Left renal cortex interstitium (tissue), 4 donors: ENCODE results near the gene KCNQ5. TPM values are rescaled to one million over a fixed set of nuclear protein-coding genes. Genes with fewer than 3 reads are reported as not detected.
"Not testable (repeated sequence)": the region's sequence is repeated elsewhere in the genome, so short reads cannot be mapped to it uniquely, and the experiment has no call there.

Experiments used
- DNase-seq, 4 donors: peaks; one replicate each; pipeline ENCODE4 v3.0.0-alpha.2; 2013; ENCODE audit warnings: low read depth in 4 of 4, low spot score in 2 of 4, missing footprints in 1 of 4
- polyA plus RNA-seq, 4 donors: library from polyadenylated mRNA; unstranded; fragments of 120-200 nt; gene quantifications; one replicate each; pipeline ENCODE4 v1.2.1, GENCODE V29; 2013; ENCODE audit not compliant: insufficient read length in 4 of 4

Gene KCNQ5
- polyA plus RNA-seq, 4 donors, result 0.14 to 0.59 (median 0.25) TPM

DNA sequence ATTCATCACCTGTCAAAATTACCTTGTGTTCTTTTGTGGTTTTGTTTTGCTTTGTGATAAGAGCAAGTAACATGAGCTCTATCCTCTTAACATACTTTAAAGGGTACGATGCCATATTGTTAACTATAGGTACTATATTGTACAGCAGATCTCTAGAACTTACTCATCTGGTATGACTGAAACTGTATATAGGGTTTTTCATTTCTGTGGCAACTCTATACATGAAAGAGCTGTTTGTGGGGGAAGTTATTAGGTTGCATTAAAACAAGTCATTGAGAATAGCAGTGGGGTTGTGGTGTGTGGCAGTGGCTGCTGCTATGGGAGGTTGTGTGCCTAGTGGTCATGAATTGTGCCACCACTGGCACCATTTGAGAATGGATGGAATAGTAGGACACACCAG, 268.4 kb downstream of the KCNQ5 start:
- no peak for DNase-seq

GRCh38 chr6:72890671-72891070, 268.8 kb downstream of the KCNQ5 start:
- no peak for DNase-seq

DNA sequence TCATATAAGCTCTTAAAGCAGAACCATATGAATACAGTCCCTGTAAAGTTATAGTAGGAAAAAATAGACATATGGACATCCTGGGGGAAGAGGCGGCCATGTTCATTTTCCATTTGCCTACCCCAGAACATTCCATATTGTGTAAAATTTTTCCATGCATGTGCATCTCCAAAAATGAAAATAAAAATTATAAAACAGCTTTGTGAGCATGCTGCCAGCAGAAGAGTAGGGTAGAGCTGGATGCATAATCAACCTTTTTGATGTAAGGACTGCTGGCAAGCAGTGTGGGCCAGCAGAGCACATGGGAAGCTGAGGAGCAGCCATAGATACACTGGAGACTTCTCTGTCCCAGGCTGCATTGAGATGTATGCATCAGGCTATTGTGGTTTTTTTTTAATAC, 271.0 kb downstream of the KCNQ5 start:
- no peak for DNase-seq

- DNase-seq, result no peak
Measured at GRCh38 chr6:72894091-72894490, 272.2 kb downstream of the KCNQ5 start.

- DNase-seq, result not testable (repeated sequence)
Measured at GRCh38 chr6:72898313-72898712, 276.4 kb downstream of the KCNQ5 start.

GRCh38 chr6:72905705-72906478, 284.0 kb downstream of the KCNQ5 start:
- no peak for DNase-seq

DNA sequence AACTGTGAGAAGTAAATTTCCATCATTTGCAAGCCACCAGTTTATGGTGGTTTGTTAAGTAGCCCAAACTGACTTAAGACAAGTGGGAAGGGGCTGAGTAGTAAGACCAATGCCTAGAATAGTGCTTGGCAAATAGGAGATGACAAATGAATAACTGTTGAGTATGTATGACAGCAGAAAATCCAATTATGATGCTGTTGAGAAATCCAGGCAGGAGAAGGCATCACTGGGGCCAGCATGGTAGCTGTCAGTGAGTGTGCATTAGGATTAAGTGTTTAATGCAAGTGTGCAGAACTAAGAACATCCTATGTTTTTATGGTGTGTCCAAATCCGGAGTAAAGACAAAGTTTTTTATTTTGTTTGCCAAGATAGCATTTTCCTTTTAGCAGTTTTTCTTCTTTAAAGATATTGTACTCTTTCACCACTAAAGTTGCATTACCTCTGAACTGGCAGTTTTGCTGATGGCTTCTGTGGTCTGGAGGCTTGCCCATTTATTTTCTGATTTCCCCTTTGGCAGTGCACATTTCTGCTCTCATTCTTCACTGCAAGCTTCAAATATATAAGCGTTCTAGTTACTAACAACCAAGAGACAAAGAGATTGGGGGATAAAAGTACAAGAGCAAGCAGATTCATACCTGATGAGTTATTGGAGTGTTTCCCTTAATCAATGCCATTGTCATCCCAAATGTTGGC, 289.7 kb downstream of the KCNQ5 start:
- no peak for DNase-seq

DNA sequence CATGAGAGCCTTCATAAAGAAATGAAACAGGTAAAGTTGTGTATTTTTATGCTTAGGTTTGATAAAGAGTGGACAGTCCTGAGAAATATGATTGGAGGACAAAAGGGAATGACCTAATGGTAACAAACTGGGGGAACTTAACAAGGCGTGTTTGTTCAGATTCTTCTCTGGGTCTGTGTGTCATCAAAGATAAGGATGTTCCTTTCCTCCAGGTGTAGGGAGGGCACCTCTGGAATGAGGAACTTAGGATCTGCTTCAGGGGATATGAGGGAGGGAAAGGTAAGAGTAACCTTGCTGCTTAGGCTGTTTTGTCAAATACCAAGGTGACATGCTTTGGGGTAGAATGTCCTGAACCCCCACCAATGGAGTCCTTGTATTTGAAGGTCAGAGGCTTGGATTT, 291.9 kb downstream of the KCNQ5 start:
- DNase-seq, result no peak

- DNase-seq, result no peak
Measured at GRCh38 chr6:72916298-72916697, 294.4 kb downstream of the KCNQ5 start.

DNA sequence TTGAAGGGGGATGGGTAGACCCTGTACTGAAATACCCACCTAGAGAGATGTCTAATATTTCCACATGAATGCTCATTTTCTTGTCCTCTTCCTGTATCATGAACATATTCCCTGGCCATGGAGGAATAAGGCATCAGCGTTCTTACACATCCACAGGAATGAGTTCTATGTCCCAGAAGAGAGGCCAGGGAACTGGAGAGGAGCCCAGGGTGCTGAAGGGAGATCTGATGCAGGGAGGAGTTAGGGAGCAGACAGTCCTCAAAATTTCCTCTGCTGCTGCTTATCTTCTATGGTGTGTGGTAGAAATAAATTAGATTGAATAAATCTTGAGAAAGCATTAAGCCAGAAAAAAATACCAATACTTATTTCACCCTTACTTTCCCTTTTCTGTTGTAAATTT, 295.0 kb downstream of the KCNQ5 start:
- DNase-seq, result no peak

DNA sequence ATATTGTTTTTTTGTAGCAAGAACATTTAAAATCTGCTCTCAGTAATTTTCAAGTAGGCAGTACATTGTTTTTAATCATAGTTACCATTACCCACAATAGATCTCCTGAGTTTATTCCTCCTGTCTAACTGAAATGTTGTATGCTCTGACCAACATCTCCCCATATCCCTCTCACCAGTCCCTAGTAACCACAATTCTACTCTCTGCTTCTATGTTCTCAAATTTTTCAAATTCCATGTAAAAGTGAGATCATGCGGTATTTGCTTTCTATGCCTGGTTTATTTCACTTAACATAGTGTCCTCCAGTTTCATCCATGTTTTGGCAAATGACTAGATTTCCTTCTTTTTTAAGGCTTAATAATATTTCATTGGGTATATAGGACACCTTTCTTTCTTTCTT, 300.5 kb downstream of the KCNQ5 start:
- no peak for DNase-seq

DNA sequence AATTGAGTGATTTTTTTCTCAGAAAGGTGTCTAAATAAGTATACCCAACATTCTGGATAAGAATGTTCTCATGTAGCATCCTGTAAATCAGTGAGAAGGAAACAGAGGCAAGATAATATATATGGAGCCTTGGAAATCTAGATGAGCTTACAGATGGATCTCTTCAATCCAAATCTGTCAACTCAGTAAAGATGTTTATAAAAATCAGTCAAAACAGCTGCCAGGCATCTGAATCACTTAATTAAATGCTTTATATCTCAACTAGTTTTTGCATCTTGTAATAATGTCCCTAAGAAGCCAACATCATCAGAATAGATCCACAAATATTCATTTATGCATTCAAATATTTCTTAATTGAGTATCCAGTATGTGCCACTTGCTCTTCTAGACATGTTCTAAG, 303.3 kb downstream of the KCNQ5 start:
- DNase-seq, result no peak

DNA sequence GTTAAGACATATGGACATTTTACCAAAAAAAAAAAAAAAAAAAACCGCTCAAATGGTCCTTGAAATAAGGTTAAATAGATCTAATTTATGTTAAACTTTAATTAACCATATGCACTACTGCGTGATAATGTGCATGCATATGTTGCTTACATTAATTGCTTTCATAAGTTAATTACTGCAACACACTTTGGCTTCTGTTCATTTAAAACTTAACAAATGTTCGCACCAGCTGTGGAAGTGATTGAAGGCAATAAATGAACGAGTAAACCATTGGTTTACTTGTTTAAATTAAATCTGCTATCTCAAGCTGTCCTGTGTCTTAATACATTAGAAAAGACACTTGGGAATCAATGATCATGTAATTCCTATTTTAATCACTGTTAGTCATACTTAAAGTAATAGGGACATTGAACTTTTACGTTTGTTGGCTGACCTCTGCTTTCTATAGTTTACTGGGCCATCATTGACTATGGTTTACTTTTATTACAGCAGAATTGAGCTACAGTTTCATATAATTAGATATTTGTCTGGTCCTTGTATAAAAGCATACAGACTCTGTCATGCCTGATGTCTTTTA, 308.8 kb downstream of the KCNQ5 start:
- no peak for DNase-seq

DNA sequence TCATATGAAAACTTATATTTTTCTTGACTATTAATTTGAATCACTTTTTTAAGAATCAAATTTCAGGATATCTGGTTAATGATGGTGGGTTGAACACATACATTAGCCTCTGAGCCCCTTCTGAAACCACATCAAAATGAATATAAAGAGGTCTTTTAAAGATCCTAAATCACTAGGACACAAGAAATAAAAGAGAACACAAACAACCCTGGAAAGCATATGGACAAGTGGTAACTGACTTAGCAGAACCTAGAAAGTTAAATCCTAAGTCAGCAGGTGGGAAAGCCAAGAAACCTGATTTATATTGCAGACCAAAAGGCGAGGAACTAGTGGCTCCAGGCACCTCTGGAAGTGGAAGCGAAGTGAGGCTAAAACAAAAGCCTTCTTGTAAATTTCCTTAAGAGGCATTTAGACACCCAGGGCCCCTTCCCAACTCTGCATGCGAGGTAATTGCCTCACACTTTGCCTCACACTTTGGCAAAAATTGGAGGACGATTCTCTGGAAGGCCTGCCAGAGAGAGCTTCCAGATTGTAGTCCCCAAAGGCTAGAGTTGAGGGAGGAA, 309.5 kb downstream of the KCNQ5 start:
- DNase-seq, result no peak

DNA sequence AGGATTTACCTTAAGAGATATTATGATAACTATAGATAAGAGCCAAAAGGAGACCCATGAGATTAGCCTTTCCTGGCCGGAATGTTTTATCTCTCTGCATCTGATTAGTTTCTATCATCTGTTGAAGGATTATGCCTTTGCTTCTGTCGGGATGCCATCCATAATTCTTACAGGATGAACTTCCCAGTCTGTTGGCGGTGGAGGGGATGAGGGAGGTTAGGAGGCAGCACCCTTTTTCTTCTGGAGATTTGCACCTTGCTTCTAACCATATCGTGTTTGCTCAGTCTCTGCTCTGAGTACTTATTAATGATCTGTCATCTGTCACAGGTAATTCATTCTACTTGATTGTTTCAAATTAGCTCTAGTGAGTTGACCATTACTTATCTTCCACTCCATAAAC, 311.4 kb downstream of the KCNQ5 start:
- no peak for DNase-seq

GRCh38 chr6:72936766-72937559, 315.1 kb downstream of the KCNQ5 start:
- DNase-seq, result no peak

DNA sequence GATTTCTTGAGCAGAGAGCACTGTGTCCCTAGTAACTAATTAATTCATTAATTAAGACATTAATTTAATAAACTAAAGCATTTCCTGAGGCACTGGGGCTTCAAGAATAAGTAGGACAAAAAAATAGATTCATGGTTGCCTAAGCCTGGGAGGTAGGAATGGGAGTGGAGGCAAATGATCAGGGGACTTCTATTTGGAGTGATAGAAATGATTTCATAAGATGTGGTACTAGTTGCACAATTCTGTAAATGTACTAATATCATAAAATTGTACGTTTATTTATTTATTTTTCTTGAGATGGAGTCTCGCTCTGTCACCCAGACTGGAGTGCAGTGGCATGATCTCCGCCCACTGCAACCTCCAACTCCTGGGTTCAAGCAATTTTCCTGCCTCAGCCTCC, 316.2 kb downstream of the KCNQ5 start:
- DNase-seq, result no peak

DNA sequence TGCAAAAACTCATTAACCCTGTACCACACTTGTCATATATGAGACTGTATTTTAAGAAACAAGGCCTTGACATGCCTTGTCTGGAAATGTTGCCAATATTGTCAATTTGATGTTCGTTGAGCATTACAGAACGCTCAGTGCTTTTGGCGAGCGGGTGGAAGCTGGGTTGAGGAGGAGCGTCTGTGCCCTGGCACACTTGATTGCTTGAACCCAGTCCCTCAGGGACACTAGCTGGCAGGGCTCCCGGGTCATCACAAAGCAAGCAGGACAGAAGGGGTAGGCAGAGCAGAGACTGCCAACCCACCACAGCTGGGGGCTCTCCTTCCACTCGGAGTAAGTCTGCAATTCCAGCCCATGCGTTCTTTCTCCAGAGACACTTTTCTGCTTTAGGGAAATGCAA, 317.1 kb downstream of the KCNQ5 start:
- DNase-seq, result no peak

DNA sequence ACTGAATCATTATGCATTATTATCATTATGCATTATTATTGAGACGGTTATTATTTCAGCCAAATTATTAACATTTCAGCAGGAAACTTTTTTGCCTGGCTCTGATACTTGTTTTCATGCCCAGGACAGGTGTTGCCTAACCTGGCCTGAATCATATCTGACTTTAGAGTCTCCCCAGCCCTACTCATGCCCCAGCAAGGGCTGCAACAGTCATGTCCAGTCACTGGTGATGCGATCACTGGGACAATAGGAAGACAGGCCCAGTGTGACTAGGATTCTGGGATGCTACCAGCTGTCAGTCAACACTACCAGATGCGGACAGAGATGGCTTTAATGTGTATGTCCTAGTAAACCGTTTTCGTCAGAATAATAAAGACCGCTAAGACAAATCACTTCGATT, 318.4 kb downstream of the KCNQ5 start:
- DNase-seq, result no peak

GRCh38 chr6:72941263-72941662, 319.4 kb downstream of the KCNQ5 start:
- no peak for DNase-seq

DNA sequence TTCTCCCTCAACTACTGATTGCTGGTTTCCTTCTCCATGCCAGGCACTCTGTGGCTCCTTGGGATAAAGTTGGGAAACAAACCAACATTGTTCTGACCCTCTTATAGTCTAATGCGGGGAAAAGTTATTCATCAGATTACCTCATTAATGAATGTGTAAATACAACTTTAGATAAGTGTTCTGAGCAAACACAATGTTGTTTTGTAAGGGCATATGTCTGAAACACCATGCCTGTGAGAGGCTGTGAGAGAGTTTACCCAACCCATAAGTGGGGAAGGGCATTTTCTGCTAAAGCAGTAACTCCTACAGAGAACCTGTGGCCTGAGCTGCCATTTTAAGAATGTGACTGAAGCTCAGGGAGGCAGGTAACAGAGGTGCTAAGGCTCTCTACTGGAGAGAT, 319.9 kb downstream of the KCNQ5 start:
- no peak for DNase-seq
